Parathyroid adenoma (tissue), 2 donors: ENCODE results near the gene DAZAP1.

Source experiments
- H2AFZ ChIP-seq: fragments of 300-600 bp; sonication (generic); one replicate; pipeline ENCODE4 v1.7.0; 2017; ENCODE audit warnings: antibody characterized with exemption, mild to moderate bottlenecking
- H3K27ac ChIP-seq: fragments of 300-600 bp; sonication (generic); one replicate; pipeline ENCODE4 v1.7.0; 2017
- H3K27me3 ChIP-seq: fragments of 300-600 bp; sonication (generic); one replicate; pipeline ENCODE4 v1.7.0; 2017; ENCODE audit warnings: low read length; ENCODE audit not compliant: control insufficient read depth, insufficient read depth
- H3K36me3 ChIP-seq: fragments of 300-600 bp; sonication (generic); one replicate; pipeline ENCODE4 v1.7.0; 2017; ENCODE audit warnings: low read length; ENCODE audit not compliant: control insufficient read depth, insufficient read depth
- H3K4me1 ChIP-seq: fragments of 300-600 bp; sonication (generic); one replicate; pipeline ENCODE4 v1.7.0; 2017; ENCODE audit warnings: control low read depth
- H3K4me2 ChIP-seq: fragments of 300-600 bp; sonication (generic); one replicate; pipeline ENCODE4 v1.7.0; 2017; ENCODE audit warnings: low read length
- H3K4me3 ChIP-seq: fragments of 300-600 bp; sonication (generic); one replicate; pipeline ENCODE4 v1.7.0; 2017; ENCODE audit warnings: low read depth, low read length
- H3K79me2 ChIP-seq: fragments of 300-600 bp; sonication (generic); one replicate; pipeline ENCODE4 v1.7.0; 2017; ENCODE audit warnings: control low read depth
- H3K9ac ChIP-seq: fragments of 300-600 bp; sonication (generic); one replicate; pipeline ENCODE4 v1.7.0; 2017; ENCODE audit warnings: mild to moderate bottlenecking
- H3K9me3 ChIP-seq: fragments of 300-600 bp; sonication (generic); one replicate; pipeline ENCODE4 v1.7.0; 2017; ENCODE audit warnings: low read length; ENCODE audit not compliant: control insufficient read depth
- CTCF ChIP-seq: fragments of 300-600 bp; sonication (generic); IDR thresholded peaks from one replicate; pipeline ENCODE4 v1.7.0; 2017; ENCODE audit warnings: antibody characterized with exemption, mild to moderate bottlenecking
- donor health status: primary hyperparathyroidism.

DAZAP1 gene

GRCh38 chr19:1388637-1389026 lies 18.8 kb upstream of the DAZAP1 start:
- Histone ChIP-seq H3K4me3 (no peak overlapping the region), H3K9me3 (no peaks in the 10 kb centered on the region), H3K4me1 (peaks cover 4% of the 10 kb centered on the region), H3K36me3 (no peaks in the 10 kb centered on the region), H3K9ac (no peak overlapping the region), H3K27ac (no peak overlapping the region), H3K79me2 (peaks cover 22% of the 10 kb centered on the region), H3K4me2 (no peak overlapping the region), H2AFZ (no peak overlapping the region), H3K27me3 (no peaks in the 10 kb centered on the region)
- no peak for TF ChIP-seq CTCF

- no peak for TF ChIP-seq CTCF
- Histone ChIP-seq H3K4me1 (peaks cover 4% of the 10 kb centered on the region), H3K27ac (no peak overlapping the region), H3K9me3 (no peaks in the 10 kb centered on the region), H3K79me2 (peaks cover 18% of the 10 kb centered on the region), H3K36me3 (no peaks in the 10 kb centered on the region), H2AFZ (no peak overlapping the region), H3K4me2 (no peak overlapping the region), H3K4me3 (no peak overlapping the region), H3K9ac (no peak overlapping the region), H3K27me3 (no peaks in the 10 kb centered on the region)
Measured at GRCh38 chr19:1389033-1389940, 18.1 kb upstream of the DAZAP1 start.

GRCh38 chr19:1390890-1391423 lies 16.4 kb upstream of the DAZAP1 start:
- H3K4me3 ChIP-seq: no peak overlapping the region
- H3K36me3 ChIP-seq: no peaks in the 10 kb centered on the region
- no peak overlapping the region for H3K4me2 ChIP-seq
- H3K4me1 ChIP-seq: no peaks in the 10 kb centered on the region
- peaks cover 6% of the 10 kb centered on the region for H3K79me2 ChIP-seq
- no peaks in the 10 kb centered on the region for H3K27me3 ChIP-seq
- no peak for TF ChIP-seq CTCF
- H3K9me3 ChIP-seq: no peaks in the 10 kb centered on the region
- no peak overlapping the region for H2AFZ ChIP-seq
- H3K27ac ChIP-seq: no peak overlapping the region
- H3K9ac ChIP-seq: no peak overlapping the region

GRCh38 chr19:1392407-1392806 lies 15.0 kb upstream of the DAZAP1 start:
- Histone ChIP-seq H3K9me3 (no peaks in the 10 kb centered on the region), H3K4me3 (no peak overlapping the region), H2AFZ (no peak overlapping the region), H3K4me1 (no peaks in the 10 kb centered on the region), H3K79me2 (no peaks in the 10 kb centered on the region), H3K27me3 (no peaks in the 10 kb centered on the region), H3K36me3 (no peaks in the 10 kb centered on the region), H3K9ac (no peak overlapping the region), H3K4me2 (no peak overlapping the region), H3K27ac (no peak overlapping the region)
- TF ChIP-seq CTCF: no peak
